GM21381 (cell line): ENCODE results near the gene KLRB1.
"Not testable (repeated sequence)": the region's sequence is repeated elsewhere in the genome, so short reads cannot be mapped to it uniquely, and the experiment has no call there.

Source experiments
- ATAC-seq: cut with Tn5 transposase; IDR thresholded peaks from one replicate; pipeline ENCODE4 v1.9.1; 2021; ENCODE audit warnings: mild to moderate bottlenecking, moderate library complexity; ENCODE audit not compliant: unreplicated experiment

KLRB1 gene

GRCh38 chr12:9545489-9545888, 62.2 kb downstream of the KLRB1 start:
- not testable (repeated sequence) for ATAC-seq
